WTC11 (cell line): Measurements from ENCODE around the gene RBL1. TPM values are rescaled to one million over a fixed set of nuclear protein-coding genes. Genes with fewer than 3 reads are reported as not detected.

Experiments
- ATAC-seq: fragments of 200-7000 bp; cut with Tn5 transposase; 2 replicates; pipeline ENCODE4 v1.10.0; 2021; ENCODE audit warnings: mild to moderate bottlenecking, moderate library complexity
- CTCF ChIA-PET: fragments of 300-600 bp; sonication (Branson Sonifier 250); formaldehyde crosslinking; loops from one replicate; lab custom pipeline; 2021; ENCODE audit warnings: antibody characterized with exemption; lab: Charles Lee
- POLR2A ChIA-PET: fragments of 350-600 bp; sonication (Branson Sonifier 250); formaldehyde crosslinking; loops from one replicate; lab custom pipeline; 2021; ENCODE audit warnings: antibody characterized with exemption; lab: Charles Lee
- DNase-seq: peaks from one replicate; pipeline ENCODE4 v3.0.0; 2021; ENCODE audit warnings: low spot score
- H3K27ac Mint-ChIP-seq: 2 replicates; pipeline ENCODE4 v1.8.0; 2021; ENCODE audit warnings: mixed read lengths
- H3K27me3 Mint-ChIP-seq: 2 replicates; pipeline ENCODE4 v1.8.0; 2021; ENCODE audit warnings: low read depth, mild to moderate bottlenecking, moderate library complexity, mixed read lengths
- H3K36me3 Mint-ChIP-seq: 2 replicates; pipeline ENCODE4 v1.8.0; 2021; ENCODE audit warnings: mixed read lengths
- H3K4me1 Mint-ChIP-seq: 2 replicates; pipeline ENCODE4 v1.8.0; 2022; ENCODE audit warnings: mixed read lengths
- H3K4me3 Mint-ChIP-seq: 2 replicates; pipeline ENCODE4 v1.8.0; 2021; ENCODE audit warnings: mild to moderate bottlenecking, moderate library complexity, mixed read lengths
- H3K9me3 Mint-ChIP-seq: 2 replicates; pipeline ENCODE4 v1.8.0; 2021; ENCODE audit warnings: mixed read lengths
- FOXK1 ChIP-seq: sonication (generic); formaldehyde crosslinking; IDR thresholded peaks from 2 replicates; pipeline ENCODE4 v1.8.0; 2022; ENCODE audit warnings: mild to moderate bottlenecking, moderate library complexity, missing genetic modification reagents
- GRHL2 ChIP-seq: fragments of 250-450 bp; sonication (Bioruptor Pico); IDR thresholded peaks from 2 replicates; pipeline ENCODE4 v1.8.0; 2022; ENCODE audit warnings: mild to moderate bottlenecking, moderate library complexity; ENCODE audit not compliant: insufficient replicate concordance, severe bottlenecking
- NFATC4 ChIP-seq: fragments of 250-450 bp; sonication (Bioruptor Pico); IDR thresholded peaks from 2 replicates; pipeline ENCODE4 v1.9.0; 2021; ENCODE audit warnings: mild to moderate bottlenecking
- NFE2L1 ChIP-seq: sonication (generic); formaldehyde crosslinking; IDR thresholded peaks from 2 replicates; pipeline ENCODE4 v1.8.1; 2023; ENCODE audit warnings: missing genetic modification reagents
- NFYB ChIP-seq: sonication (generic); formaldehyde crosslinking; conservative IDR thresholded peaks from 2 replicates; pipeline ENCODE4 v1.8.0; 2022; ENCODE audit warnings: low read depth, missing genetic modification reagents
- OVOL2 ChIP-seq: fragments of 250-450 bp; sonication (Bioruptor Pico); IDR thresholded peaks from 2 replicates; pipeline ENCODE4 v1.9.0; 2021; ENCODE audit warnings: mild to moderate bottlenecking, borderline replicate concordance
- SMAD3 ChIP-seq: sonication (generic); formaldehyde crosslinking; IDR thresholded peaks from 2 replicates; pipeline ENCODE4 v1.8.0; 2022; ENCODE audit warnings: missing genetic modification reagents, mild to moderate bottlenecking, borderline replicate concordance
- ZBTB21 ChIP-seq: sonication (generic); formaldehyde crosslinking; IDR thresholded peaks from 2 replicates; pipeline ENCODE4 v1.8.1; 2023; ENCODE audit warnings: mild to moderate bottlenecking, missing genetic modification reagents, borderline replicate concordance
- ZNF121 ChIP-seq: sonication (generic); formaldehyde crosslinking; IDR thresholded peaks from 2 replicates; pipeline ENCODE4 v1.8.0; 2023; ENCODE audit warnings: missing genetic modification reagents
- ZNF232 ChIP-seq: sonication (generic); formaldehyde crosslinking; IDR thresholded peaks from 2 replicates; pipeline ENCODE4 v1.8.0; 2022; ENCODE audit warnings: mild to moderate bottlenecking, missing genetic modification reagents
- ZNF423 ChIP-seq: fragments of 250-450 bp; sonication (Bioruptor Pico); IDR thresholded peaks from 2 replicates; pipeline ENCODE4 v2.1.2; 2022; ENCODE audit warnings: mild to moderate bottlenecking, moderate library complexity
- total RNA-seq: library from RNA; stranded (reverse); gene quantifications from 3 replicates; pipeline ENCODE4 v1.2.3, GENCODE V29; 2021
- TF ChIP-seq, protein P1 (sequence below): sonication (generic); formaldehyde crosslinking; IDR thresholded peaks from 2 replicates; pipeline ENCODE4 v1.8.0; 2023; ENCODE audit warnings: missing genetic modification reagents
- TF ChIP-seq, protein P2 (sequence below): sonication (generic); formaldehyde crosslinking; IDR thresholded peaks from 2 replicates; pipeline ENCODE4 v1.8.1; 2023; ENCODE audit warnings: mild to moderate bottlenecking, missing genetic modification reagents, moderate library complexity
- TF ChIP-seq, protein P3 (sequence below): sonication (generic); formaldehyde crosslinking; IDR thresholded peaks from 2 replicates; pipeline ENCODE4 v1.8.1; 2023; ENCODE audit warnings: mild to moderate bottlenecking, missing genetic modification reagents
- TF ChIP-seq, protein P4 (sequence below): fragments of 250-450 bp; sonication (Bioruptor Pico); IDR thresholded peaks from 2 replicates; pipeline ENCODE4 v1.8.0; 2021; ENCODE audit warnings: mild to moderate bottlenecking
- TF ChIP-seq, protein P5 (sequence below): sonication (generic); formaldehyde crosslinking; IDR thresholded peaks from 2 replicates; pipeline ENCODE4 v1.8.0; 2022; ENCODE audit warnings: mild to moderate bottlenecking, missing genetic modification reagents
- TF ChIP-seq, protein P6 (sequence below): sonication (generic); formaldehyde crosslinking; IDR thresholded peaks from 2 replicates; pipeline ENCODE4 v1.8.0; 2022; ENCODE audit warnings: mild to moderate bottlenecking, missing genetic modification reagents
- TF ChIP-seq, protein P7 (sequence below): sonication (generic); formaldehyde crosslinking; IDR thresholded peaks from 2 replicates; pipeline ENCODE4 v1.8.1; 2023; ENCODE audit warnings: mild to moderate bottlenecking, missing genetic modification reagents
- TF ChIP-seq, protein P8 (sequence below): sonication (generic); formaldehyde crosslinking; IDR thresholded peaks from 2 replicates; pipeline ENCODE4 v1.8.1; 2023; ENCODE audit warnings: mild to moderate bottlenecking, missing genetic modification reagents, moderate library complexity

RBL1 gene
- total RNA-seq, 1 experiment from 2014 or later, result 11.1 TPM

DNA sequence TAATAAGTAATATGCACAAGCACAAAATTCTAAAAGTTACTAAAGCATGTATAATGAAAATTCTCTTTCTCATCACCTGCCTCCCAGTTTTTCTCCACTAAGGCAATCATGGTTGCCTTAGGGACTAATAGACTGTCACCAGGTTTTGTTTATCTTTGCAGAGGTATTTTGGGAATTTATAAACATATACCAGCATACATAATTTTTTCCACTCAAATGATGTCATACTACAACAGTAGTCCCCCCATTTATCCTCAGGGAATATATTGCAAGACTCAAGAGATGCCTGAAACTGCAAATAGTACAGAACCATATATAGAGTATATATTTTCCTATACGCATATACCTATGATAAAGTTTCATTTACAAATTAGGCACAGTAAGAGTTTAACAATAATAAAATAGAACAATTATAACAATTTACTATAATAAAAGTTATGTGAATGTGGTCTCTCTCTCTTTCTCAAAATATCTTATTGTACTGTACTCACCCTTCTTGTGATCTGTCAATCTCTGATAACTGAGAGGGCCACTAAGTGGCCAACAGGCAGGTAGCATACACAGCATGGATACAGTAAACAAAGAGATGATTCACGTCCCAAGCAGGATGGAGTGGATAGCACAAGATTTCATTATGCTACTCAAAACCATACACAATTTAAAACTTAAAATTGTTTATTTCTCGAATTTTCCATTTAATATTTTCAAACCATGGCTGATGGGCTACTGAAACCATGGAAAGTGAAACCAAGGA lies 19.7 kb downstream of the RBL1 start (continued):
- TF ChIP-seq GRHL2 (CRISPR knock-in tag), result no peak
- no peak for TF ChIP-seq NFATC4 (CRISPR knock-in tag)
- TF ChIP-seq, all 79 proteins: peak for 0

DNA sequence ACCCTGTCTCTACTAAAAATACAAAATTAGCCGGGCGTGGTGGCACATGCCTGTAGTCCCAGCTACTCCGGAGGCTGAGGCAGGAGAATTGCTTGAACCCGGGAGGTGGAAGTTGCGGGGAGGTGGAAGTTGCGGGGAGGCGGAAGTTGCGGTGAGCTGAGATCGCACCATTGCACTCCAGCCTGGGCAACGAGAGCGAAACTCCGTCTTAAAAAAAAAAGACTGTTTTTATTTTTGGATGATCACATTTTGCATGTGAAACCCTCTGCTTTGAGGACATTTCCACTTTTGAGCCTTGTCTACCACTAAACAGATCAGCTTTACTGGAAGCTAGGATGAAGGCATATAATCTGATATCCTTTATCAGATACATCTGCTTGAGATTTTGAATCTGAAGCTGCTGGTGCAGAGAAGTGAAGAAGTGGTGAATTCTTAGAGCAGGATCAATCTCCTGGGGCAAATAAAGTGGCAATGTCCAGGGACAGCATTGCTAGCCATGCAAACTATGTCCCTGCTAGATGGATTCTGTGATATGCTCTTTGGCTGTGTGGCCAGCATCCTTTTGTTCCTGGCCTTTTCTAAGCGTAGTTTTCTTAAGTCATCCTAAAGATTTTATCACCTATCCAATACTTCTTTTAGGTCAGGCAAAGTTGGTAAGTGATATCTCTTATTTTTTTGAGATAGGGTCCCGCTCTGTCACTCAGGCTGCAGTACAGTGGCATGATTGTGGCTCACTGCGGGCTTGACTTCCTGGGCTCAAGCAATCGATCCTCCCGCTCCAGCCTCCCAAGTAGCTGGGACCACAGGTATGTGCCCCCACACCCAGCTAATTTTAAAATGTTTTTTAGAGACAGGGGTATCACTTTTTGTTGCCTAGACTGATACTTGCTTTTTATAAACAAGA lies 23.3 kb downstream of the RBL1 start:
- H3K4me1 Mint-ChIP-seq, result peaks cover 3% of the 10 kb centered on the region; the same call in 1 of the 2 replicates
- peaks cover 23% of the 10 kb centered on the region for H3K36me3 Mint-ChIP-seq
- ATAC-seq, result no peak
- H3K9me3 Mint-ChIP-seq, result peaks cover 11% of the 10 kb centered on the region
- no peak overlapping the region for H3K4me3 Mint-ChIP-seq
- TF ChIP-seq, protein P1, sequence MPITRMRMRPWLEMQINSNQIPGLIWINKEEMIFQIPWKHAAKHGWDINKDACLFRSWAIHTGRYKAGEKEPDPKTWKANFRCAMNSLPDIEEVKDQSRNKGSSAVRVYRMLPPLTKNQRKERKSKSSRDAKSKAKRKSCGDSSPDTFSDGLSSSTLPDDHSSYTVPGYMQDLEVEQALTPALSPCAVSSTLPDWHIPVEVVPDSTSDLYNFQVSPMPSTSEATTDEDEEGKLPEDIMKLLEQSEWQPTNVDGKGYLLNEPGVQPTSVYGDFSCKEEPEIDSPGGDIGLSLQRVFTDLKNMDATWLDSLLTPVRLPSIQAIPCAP (CRISPR knock-in tag), result no peak
- TF ChIP-seq, protein P2, sequence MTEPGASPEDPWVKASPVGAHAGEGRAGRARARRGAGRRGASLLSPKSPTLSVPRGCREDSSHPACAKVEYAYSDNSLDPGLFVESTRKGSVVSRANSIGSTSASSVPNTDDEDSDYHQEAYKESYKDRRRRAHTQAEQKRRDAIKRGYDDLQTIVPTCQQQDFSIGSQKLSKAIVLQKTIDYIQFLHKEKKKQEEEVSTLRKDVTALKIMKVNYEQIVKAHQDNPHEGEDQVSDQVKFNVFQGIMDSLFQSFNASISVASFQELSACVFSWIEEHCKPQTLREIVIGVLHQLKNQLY (CRISPR knock-in tag), result no peak
- TF ChIP-seq FOXK1 (CRISPR knock-in tag) (no peak), NFE2L1 (CRISPR knock-in tag) (no peak), NFYB (CRISPR knock-in tag) (no peak), ZBTB21 (CRISPR knock-in tag) (no peak), ZNF121 (CRISPR knock-in tag) (no peak), SMAD3 (CRISPR knock-in tag) (no peak), ZNF232 (CRISPR knock-in tag) (no peak), ZNF423 (CRISPR knock-in tag) (no peak), OVOL2 (CRISPR knock-in tag) (no peak)
- TF ChIP-seq, protein P3, sequence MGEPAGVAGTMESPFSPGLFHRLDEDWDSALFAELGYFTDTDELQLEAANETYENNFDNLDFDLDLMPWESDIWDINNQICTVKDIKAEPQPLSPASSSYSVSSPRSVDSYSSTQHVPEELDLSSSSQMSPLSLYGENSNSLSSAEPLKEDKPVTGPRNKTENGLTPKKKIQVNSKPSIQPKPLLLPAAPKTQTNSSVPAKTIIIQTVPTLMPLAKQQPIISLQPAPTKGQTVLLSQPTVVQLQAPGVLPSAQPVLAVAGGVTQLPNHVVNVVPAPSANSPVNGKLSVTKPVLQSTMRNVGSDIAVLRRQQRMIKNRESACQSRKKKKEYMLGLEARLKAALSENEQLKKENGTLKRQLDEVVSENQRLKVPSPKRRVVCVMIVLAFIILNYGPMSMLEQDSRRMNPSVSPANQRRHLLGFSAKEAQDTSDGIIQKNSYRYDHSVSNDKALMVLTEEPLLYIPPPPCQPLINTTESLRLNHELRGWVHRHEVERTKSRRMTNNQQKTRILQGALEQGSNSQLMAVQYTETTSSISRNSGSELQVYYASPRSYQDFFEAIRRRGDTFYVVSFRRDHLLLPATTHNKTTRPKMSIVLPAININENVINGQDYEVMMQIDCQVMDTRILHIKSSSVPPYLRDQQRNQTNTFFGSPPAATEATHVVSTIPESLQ (CRISPR knock-in tag), result no peak
- TF ChIP-seq, protein P4, sequence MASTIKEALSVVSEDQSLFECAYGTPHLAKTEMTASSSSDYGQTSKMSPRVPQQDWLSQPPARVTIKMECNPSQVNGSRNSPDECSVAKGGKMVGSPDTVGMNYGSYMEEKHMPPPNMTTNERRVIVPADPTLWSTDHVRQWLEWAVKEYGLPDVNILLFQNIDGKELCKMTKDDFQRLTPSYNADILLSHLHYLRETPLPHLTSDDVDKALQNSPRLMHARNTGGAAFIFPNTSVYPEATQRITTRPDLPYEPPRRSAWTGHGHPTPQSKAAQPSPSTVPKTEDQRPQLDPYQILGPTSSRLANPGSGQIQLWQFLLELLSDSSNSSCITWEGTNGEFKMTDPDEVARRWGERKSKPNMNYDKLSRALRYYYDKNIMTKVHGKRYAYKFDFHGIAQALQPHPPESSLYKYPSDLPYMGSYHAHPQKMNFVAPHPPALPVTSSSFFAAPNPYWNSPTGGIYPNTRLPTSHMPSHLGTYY (CRISPR knock-in tag), result no peak
- TF ChIP-seq, protein P5, sequence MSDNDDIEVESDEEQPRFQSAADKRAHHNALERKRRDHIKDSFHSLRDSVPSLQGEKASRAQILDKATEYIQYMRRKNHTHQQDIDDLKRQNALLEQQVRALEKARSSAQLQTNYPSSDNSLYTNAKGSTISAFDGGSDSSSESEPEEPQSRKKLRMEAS (CRISPR knock-in tag), result no peak
- TF ChIP-seq, protein P6, sequence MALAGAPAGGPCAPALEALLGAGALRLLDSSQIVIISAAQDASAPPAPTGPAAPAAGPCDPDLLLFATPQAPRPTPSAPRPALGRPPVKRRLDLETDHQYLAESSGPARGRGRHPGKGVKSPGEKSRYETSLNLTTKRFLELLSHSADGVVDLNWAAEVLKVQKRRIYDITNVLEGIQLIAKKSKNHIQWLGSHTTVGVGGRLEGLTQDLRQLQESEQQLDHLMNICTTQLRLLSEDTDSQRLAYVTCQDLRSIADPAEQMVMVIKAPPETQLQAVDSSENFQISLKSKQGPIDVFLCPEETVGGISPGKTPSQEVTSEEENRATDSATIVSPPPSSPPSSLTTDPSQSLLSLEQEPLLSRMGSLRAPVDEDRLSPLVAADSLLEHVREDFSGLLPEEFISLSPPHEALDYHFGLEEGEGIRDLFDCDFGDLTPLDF, result no peak
- TF ChIP-seq, protein P7, sequence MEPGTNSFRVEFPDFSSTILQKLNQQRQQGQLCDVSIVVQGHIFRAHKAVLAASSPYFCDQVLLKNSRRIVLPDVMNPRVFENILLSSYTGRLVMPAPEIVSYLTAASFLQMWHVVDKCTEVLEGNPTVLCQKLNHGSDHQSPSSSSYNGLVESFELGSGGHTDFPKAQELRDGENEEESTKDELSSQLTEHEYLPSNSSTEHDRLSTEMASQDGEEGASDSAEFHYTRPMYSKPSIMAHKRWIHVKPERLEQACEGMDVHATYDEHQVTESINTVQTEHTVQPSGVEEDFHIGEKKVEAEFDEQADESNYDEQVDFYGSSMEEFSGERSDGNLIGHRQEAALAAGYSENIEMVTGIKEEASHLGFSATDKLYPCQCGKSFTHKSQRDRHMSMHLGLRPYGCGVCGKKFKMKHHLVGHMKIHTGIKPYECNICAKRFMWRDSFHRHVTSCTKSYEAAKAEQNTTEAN, result no peak
- TF ChIP-seq, protein P8, sequence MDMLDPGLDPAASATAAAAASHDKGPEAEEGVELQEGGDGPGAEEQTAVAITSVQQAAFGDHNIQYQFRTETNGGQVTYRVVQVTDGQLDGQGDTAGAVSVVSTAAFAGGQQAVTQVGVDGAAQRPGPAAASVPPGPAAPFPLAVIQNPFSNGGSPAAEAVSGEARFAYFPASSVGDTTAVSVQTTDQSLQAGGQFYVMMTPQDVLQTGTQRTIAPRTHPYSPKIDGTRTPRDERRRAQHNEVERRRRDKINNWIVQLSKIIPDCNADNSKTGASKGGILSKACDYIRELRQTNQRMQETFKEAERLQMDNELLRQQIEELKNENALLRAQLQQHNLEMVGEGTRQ (CRISPR knock-in tag), result no peak
- TF ChIP-seq, all 79 proteins: peak for 0
- no peak for DNase-seq
- POLR2A ChIA-PET, result interaction anchor here (1.0 kb wide), 1 partner anchor 23 kb away, joined by 5 read pairs; the partner anchor contains the start of gene RBL1
- Mint-ChIP-seq H3K27me3 (no peaks in the 10 kb centered on the region), H3K27ac (no peak overlapping the region)
- CTCF ChIA-PET, result no interaction called here
